Activated CD4-positive, alpha-beta T cell treated with anti-CD3 and anti-CD28 coated beads, Interleukin-2, amount 10 ng/mL, durations not matched to agents 24 days and 14 days (primary cell): ENCODE measurements around the gene RUNX2. TPM values are rescaled to one million over a fixed set of nuclear protein-coding genes. Genes with fewer than 3 reads are reported as not detected.
A peak's percentile ranks its signal among the peaks of the same experiment; 100 is the strongest.

ENCODE experiments used
- DNase-seq: peaks from one replicate; pipeline ENCODE4 v3.0.0; 2022
- H3K27ac Mint-ChIP-seq: one replicate; pipeline ENCODE4 v1.8.0; 2022; ENCODE audit warnings: mild to moderate bottlenecking, mixed read lengths
- H3K27me3 Mint-ChIP-seq: one replicate; pipeline ENCODE4 v1.8.0; 2022; ENCODE audit warnings: mixed read lengths
- H3K36me3 Mint-ChIP-seq: one replicate; pipeline ENCODE4 v1.8.0; 2022; ENCODE audit warnings: low read depth, mild to moderate bottlenecking, mixed read lengths
- H3K4me1 Mint-ChIP-seq: one replicate; pipeline ENCODE4 v1.8.0; 2021; ENCODE audit warnings: mixed read lengths
- H3K4me3 Mint-ChIP-seq: one replicate; pipeline ENCODE4 v1.8.0; 2022; ENCODE audit warnings: mild to moderate bottlenecking, moderate library complexity, mixed read lengths
- H3K9me3 Mint-ChIP-seq: one replicate; pipeline ENCODE4 v1.8.0; 2021; ENCODE audit warnings: mixed read lengths
- intact Hi-C: fragments of 100-400 bp; cut with micrococcal nuclease; formaldehyde crosslinking; loops from one replicate; pipeline ENCODE4 v1.15.1; 2023
- total RNA-seq: library from RNA; stranded (reverse); gene quantifications from 2 replicates; pipeline ENCODE4 v1.2.3, GENCODE V29; 2022

The RUNX2 gene
- total RNA-seq, 1 donor from 2014 or later = 17.1 TPM

GRCh38 chr6:45595010-45595851, 267.1 kb downstream of the RUNX2 start:
- Mint-ChIP-seq H3K4me1 (peaks cover 38% of the 10 kb centered on the region), H3K4me3 (no peak overlapping the region), H3K9me3 (peaks cover 14% of the 10 kb centered on the region), H3K36me3 (peaks cover 5% of the 10 kb centered on the region), H3K27me3 (no peaks in the 10 kb centered on the region), H3K27ac (peak overlapping the region; percentile 18)
- intact Hi-C loops = loop anchor here (10.0 kb wide), 1 partner anchor 110 kb away; no protein-coding TSS in a partner anchor
- DNase-seq = peak; percentile 54

DNA sequence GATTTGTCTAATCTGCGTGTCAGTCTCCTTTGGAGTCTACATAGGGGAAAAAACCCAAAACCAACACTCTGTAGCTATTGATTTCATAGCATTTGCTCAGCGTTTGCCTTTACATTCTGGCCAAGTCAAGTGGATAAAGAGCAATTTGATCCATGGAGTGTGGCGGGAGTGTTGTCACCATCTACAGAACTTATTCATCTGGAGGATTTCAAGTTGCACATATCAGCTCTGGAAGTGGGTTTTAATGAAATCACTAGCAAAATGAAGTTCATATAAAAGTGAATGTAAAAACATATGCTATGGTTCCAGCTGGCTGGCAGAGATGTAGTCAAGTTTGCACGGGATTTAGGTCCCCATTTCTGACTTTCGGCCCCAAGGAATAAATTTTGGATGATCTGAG, 269.3 kb downstream of the RUNX2 start:
- peaks cover 22% of the 10 kb centered on the region for H3K4me1 Mint-ChIP-seq
- intact Hi-C loops = loop anchor here (10.0 kb wide), 1 partner anchor 113 kb away; no protein-coding TSS in a partner anchor
- H3K4me3 Mint-ChIP-seq = no peak overlapping the region
- peaks cover 10% of the 10 kb centered on the region for H3K36me3 Mint-ChIP-seq
- peak; percentile 30 for DNase-seq
- peaks cover 28% of the 10 kb centered on the region for H3K9me3 Mint-ChIP-seq
- no peak overlapping the region for H3K27ac Mint-ChIP-seq
- no peaks in the 10 kb centered on the region for H3K27me3 Mint-ChIP-seq

DNA sequence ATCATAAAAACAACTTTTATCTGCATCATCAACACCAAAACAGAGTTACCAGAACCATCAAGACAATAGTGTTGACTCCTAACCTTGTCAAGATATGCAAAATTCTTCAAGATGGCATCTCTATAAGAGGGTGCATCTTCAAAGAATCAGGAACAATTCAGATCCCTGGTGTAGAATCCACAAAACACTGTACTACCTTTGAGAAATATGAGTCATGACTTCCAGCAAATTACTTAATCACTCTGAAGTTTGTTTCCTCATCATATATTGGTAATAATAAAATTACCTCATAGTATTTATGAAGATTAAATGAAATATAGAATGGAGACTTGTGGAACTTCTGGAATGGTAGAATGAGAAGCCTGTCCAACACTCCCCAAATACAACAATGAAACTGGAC, 270.9 kb downstream of the RUNX2 start:
- H3K27me3 Mint-ChIP-seq = no peaks in the 10 kb centered on the region
- no peak overlapping the region for H3K4me3 Mint-ChIP-seq
- no peak overlapping the region for H3K27ac Mint-ChIP-seq
- DNase-seq = no peak
- H3K4me1 Mint-ChIP-seq = peaks cover 12% of the 10 kb centered on the region
- peaks cover 33% of the 10 kb centered on the region for H3K9me3 Mint-ChIP-seq
- peaks cover 12% of the 10 kb centered on the region for H3K36me3 Mint-ChIP-seq
- intact Hi-C loops = loop anchor here (10.0 kb wide), 1 partner anchor 114 kb away; no protein-coding TSS in a partner anchor

DNA sequence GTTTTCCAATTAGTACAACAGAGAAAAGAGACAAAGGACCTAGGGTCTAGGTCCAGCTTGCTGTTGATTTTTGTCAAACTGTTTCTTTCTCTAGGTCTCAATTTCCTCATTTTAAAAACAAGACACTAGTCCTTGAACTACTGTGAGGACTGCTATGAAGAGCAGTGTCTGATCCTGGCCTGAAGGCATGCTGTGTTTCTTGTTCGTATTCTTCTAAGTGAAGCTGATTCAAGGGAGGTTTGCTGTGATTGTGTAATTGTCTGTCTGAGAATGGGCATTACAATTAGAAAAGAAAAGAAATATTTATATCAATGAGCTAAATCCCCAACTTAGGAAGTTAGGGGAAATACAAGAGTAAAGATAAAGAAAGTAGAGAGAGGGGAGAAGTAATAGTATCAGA, 277.8 kb downstream of the RUNX2 start:
- H3K9me3 Mint-ChIP-seq = peaks cover 31% of the 10 kb centered on the region
- peak; percentile 34 for DNase-seq
- no peak overlapping the region for H3K4me3 Mint-ChIP-seq
- intact Hi-C loops = no loop called here
- H3K27me3 Mint-ChIP-seq = no peaks in the 10 kb centered on the region
- H3K36me3 Mint-ChIP-seq = peaks cover 10% of the 10 kb centered on the region
- peaks cover 16% of the 10 kb centered on the region for H3K4me1 Mint-ChIP-seq
- H3K27ac Mint-ChIP-seq = no peak overlapping the region

- no peak overlapping the region for H3K27ac Mint-ChIP-seq
- H3K4me1 Mint-ChIP-seq = peaks cover 16% of the 10 kb centered on the region
- peaks cover 10% of the 10 kb centered on the region for H3K36me3 Mint-ChIP-seq
- H3K4me3 Mint-ChIP-seq = no peak overlapping the region
- no peaks in the 10 kb centered on the region for H3K27me3 Mint-ChIP-seq
- H3K9me3 Mint-ChIP-seq = peaks cover 27% of the 10 kb centered on the region
- intact Hi-C loops = no loop called here
- DNase-seq = no peak
Measured at GRCh38 chr6:45606831-45607400, 278.8 kb downstream of the RUNX2 start.

DNA sequence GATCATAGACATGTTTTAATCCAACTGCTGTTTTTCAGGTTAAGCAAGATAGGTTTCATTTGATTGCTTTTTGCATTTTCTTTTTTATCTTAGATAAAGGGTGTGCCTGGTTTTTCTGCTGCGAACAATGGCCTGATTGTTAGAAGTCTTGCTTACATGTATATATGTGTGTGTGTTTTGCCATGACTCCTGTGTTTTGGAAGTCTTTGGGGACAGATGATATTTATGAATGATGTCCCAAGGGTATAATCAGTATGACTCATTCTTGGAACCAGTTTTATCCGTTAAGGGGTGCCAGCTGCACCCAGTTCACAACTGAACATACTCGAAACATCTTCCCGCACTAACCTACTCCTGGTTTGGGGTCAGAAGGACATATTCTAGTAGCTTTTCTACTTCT, 279.7 kb downstream of the RUNX2 start:
- H3K9me3 Mint-ChIP-seq = peaks cover 24% of the 10 kb centered on the region
- DNase-seq = no peak
- no peak overlapping the region for H3K27ac Mint-ChIP-seq
- H3K36me3 Mint-ChIP-seq = peaks cover 8% of the 10 kb centered on the region
- intact Hi-C loops = no loop called here
- no peaks in the 10 kb centered on the region for H3K27me3 Mint-ChIP-seq
- H3K4me3 Mint-ChIP-seq = no peak overlapping the region
- peaks cover 16% of the 10 kb centered on the region for H3K4me1 Mint-ChIP-seq

- peaks cover 16% of the 10 kb centered on the region for H3K4me1 Mint-ChIP-seq
- DNase-seq = no peak
- peaks cover 24% of the 10 kb centered on the region for H3K9me3 Mint-ChIP-seq
- peaks cover 8% of the 10 kb centered on the region for H3K36me3 Mint-ChIP-seq
- H3K27me3 Mint-ChIP-seq = no peaks in the 10 kb centered on the region
- no peak overlapping the region for H3K27ac Mint-ChIP-seq
- intact Hi-C loops = no loop called here
- no peak overlapping the region for H3K4me3 Mint-ChIP-seq
Measured at GRCh38 chr6:45608252-45608913, 280.3 kb downstream of the RUNX2 start.

DNA sequence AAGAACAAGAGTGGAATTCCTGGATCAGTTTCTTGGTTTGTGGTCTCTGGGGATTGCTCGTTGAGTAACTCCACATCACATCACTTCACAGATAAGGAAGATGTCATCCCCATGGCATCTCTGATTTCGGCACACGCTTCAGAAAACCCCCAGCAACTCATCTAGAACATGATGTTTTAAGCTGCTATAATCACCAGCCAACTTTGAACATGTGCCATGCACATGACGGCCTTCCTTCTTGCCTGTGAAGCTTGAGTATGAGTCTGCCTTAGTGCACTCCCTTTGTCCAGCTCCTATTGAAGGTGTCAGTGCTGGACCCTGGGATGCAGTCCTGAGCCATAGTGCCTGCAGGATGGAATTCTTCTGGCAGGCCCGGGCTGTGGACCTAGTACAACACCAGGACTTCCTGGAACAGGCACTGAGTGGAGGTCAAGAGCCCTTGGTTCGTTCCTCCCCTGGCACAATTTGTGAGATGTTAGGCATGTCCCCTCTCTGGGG, 281.1 kb downstream of the RUNX2 start:
- H3K4me3 Mint-ChIP-seq = no peak overlapping the region
- no peak for DNase-seq

GRCh38 chr6:45610374-45610773, 282.2 kb downstream of the RUNX2 start:
- H3K4me1 Mint-ChIP-seq = peaks cover 13% of the 10 kb centered on the region
- peaks cover 11% of the 10 kb centered on the region for H3K9me3 Mint-ChIP-seq
- DNase-seq = no peak
- no peak overlapping the region for H3K4me3 Mint-ChIP-seq
- no peaks in the 10 kb centered on the region for H3K36me3 Mint-ChIP-seq
- H3K27ac Mint-ChIP-seq = no peak overlapping the region
- H3K27me3 Mint-ChIP-seq = no peaks in the 10 kb centered on the region
- intact Hi-C loops = no loop called here

More for the DNA sequence above, 281.1 kb downstream of the RUNX2 start:
- peaks cover 4% of the 10 kb centered on the region for H3K36me3 Mint-ChIP-seq
- H3K27ac Mint-ChIP-seq = no peak overlapping the region
- intact Hi-C loops = no loop called here
- H3K4me1 Mint-ChIP-seq = peaks cover 14% of the 10 kb centered on the region
- peaks cover 18% of the 10 kb centered on the region for H3K9me3 Mint-ChIP-seq
- H3K27me3 Mint-ChIP-seq = no peaks in the 10 kb centered on the region

DNA sequence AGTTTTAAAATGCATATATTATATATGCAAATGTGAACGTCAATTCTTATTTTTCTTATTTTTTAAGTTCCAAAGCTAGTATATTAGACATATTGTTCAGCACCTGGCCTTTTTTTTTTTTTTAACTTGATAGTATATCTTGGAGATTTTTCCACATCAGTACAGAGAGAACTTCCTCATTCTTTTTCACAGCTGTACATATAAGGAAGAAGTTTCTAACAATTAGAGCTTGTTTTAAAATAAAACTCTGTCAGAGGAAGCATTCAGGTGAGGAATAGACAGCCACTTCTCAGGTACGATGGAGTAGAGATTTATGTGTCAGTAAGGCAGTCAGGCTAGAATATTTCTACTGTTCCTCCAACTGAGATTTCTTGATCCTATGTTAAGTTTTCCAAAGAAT, 282.7 kb downstream of the RUNX2 start:
- peaks cover 14% of the 10 kb centered on the region for H3K4me1 Mint-ChIP-seq
- no peaks in the 10 kb centered on the region for H3K27me3 Mint-ChIP-seq
- H3K9me3 Mint-ChIP-seq = peaks cover 11% of the 10 kb centered on the region

GRCh38 chr6:45611491-45611890, 283.4 kb downstream of the RUNX2 start:
- intact Hi-C loops = no loop called here
- H3K4me1 Mint-ChIP-seq = peaks cover 21% of the 10 kb centered on the region

More for the DNA sequence above, 282.7 kb downstream of the RUNX2 start:
- H3K27ac Mint-ChIP-seq = no peak overlapping the region
- no peaks in the 10 kb centered on the region for H3K36me3 Mint-ChIP-seq
- intact Hi-C loops = no loop called here
- H3K4me3 Mint-ChIP-seq = no peak overlapping the region
- no peak for DNase-seq

DNA sequence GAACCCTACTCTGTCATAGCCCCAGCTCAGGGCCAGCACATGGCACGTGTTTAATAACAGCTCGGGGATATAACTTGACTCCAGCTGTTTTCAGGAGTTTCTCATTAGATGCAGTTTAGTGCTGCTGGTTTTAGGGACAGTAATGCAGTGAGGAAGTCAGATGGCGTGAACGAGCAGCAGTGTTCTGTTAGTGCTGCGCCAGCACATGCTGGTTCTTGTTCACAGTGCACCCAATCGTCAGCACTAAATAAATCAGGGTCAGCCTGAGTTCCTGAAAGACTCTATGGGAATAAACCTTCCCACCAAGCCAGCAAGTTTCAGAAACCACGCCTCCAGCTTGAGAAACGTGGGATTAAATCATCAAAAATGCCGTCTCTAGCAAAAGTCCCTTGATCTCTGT, 285.5 kb downstream of the RUNX2 start:
- Mint-ChIP-seq H3K4me1 (peaks cover 17% of the 10 kb centered on the region), H3K4me3 (no peak overlapping the region), H3K9me3 (peaks cover 11% of the 10 kb centered on the region), H3K27ac (no peak overlapping the region), H3K36me3 (peaks cover 3% of the 10 kb centered on the region), H3K27me3 (no peaks in the 10 kb centered on the region)
- no peak for DNase-seq
- intact Hi-C loops = no loop called here

More at GRCh38 chr6:45611491-45611890, 283.4 kb downstream of the RUNX2 start:
- Mint-ChIP-seq H3K27ac (no peak overlapping the region), H3K9me3 (peaks cover 11% of the 10 kb centered on the region), H3K27me3 (no peaks in the 10 kb centered on the region), H3K4me3 (no peak overlapping the region), H3K36me3 (no peaks in the 10 kb centered on the region)
- no peak for DNase-seq

DNA sequence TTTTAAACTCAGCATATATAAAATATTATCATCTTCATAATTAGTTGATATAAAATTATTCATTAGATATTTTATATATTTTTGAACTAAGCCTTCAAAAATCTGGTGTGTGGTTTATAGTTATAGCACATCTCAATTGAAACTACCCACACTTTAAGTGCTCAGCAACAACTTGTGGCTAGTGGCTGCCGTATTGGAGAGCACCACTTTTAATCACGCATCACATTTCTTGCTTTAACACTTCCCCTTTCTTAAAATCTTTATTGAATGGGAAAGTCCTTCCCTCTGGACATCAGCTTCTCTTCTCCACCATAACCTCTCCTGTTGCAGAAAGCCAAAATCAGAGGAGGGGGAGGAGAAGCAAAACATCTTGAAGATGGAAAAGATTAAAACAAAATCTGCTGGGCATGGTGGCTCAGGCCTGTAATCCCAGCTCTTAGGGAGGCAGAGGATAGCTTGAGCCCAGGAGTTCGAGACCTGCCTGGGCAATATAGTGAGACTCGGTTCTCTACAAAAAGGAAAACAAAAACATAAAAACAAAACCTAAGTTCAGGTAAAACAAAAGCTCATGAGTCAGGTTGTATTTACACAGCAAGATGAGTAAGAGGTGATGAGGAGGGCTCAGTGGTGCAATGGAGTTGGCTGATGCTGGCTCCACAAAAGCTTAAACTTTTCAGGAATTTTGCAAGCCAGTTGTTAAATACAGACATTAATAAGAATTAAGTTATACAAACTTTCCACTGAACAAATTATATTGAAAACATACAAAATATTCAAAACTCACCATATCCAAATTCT, 286.6 kb downstream of the RUNX2 start:
- Mint-ChIP-seq H3K27me3 (no peaks in the 10 kb centered on the region), H3K36me3 (peaks cover 5% of the 10 kb centered on the region), H3K27ac (no peak overlapping the region), H3K4me1 (peaks cover 17% of the 10 kb centered on the region), H3K9me3 (peaks cover under 1% of the 10 kb centered on the region), H3K4me3 (no peak overlapping the region)
- DNase-seq = no peak
- intact Hi-C loops = no loop called here
